DND-41 (cell line): ENCODE results near the gene SLC8A3.

Source experiments
- ATAC-seq: fragments of 200-7000 bp; cut with Tn5 transposase; 3 replicates; pipeline ENCODE4 v1.9.1; 2021; ENCODE audit warnings: low read depth; ENCODE audit not compliant: insufficient read depth
- DNase-seq: peaks from one replicate; pipeline ENCODE4 v3.0.0-alpha.2; 2020
- H2AFZ ChIP-seq: 2 replicates; pipeline ENCODE4 v1.6.0; 2012; ENCODE audit warnings: low read depth, low read length
- H3K27ac ChIP-seq: 2 replicates; pipeline ENCODE4 v1.5.1; 2012; ENCODE audit warnings: low read length, inconsistent platforms
- H3K27me3 ChIP-seq: fragments of 200-600 bp; sonication (generic); 2 replicates; pipeline ENCODE4 v1.6.0; 2012; ENCODE audit warnings: low read length, mild to moderate bottlenecking, inconsistent platforms; ENCODE audit not compliant: insufficient read depth, poor library complexity
- H3K36me3 ChIP-seq: 2 replicates; pipeline ENCODE4 v1.5.1; 2012; ENCODE audit warnings: low read length, inconsistent platforms; ENCODE audit not compliant: insufficient read depth
- H3K4me1 ChIP-seq: 2 replicates; pipeline ENCODE4 v1.5.1; 2012; ENCODE audit warnings: mild to moderate bottlenecking, low read length; ENCODE audit not compliant: insufficient read depth
- H3K4me2 ChIP-seq: 2 replicates; pipeline ENCODE4 v1.6.0; 2012; ENCODE audit warnings: mild to moderate bottlenecking, moderate library complexity, low read length, inconsistent platforms; ENCODE audit not compliant: insufficient read depth
- H3K4me3 ChIP-seq, 2 experiments: fragments of 200-600 bp in 1 of 2; shearing (Covaris generic) in 1 of 2; 2 replicates each; pipeline ENCODE4 v1.5.1; 2012 to 2016; ENCODE audit warnings: inconsistent platforms in 2 of 2, low read length in 2 of 2, mild to moderate bottlenecking in 2 of 2, low read depth in 1 of 2, moderate library complexity in 1 of 2
- H3K79me2 ChIP-seq: 2 replicates; pipeline ENCODE4 v1.6.0; 2012; ENCODE audit warnings: low read length, inconsistent platforms; ENCODE audit not compliant: insufficient read depth
- H3K9ac ChIP-seq: 2 replicates; pipeline ENCODE4 v1.6.0; 2012; ENCODE audit warnings: low read depth, mild to moderate bottlenecking, inconsistent platforms, low read length, moderate library complexity
- H3K9me3 ChIP-seq: 2 replicates; pipeline ENCODE4 v1.5.1; 2012; ENCODE audit warnings: low read length, moderate library complexity, mild to moderate bottlenecking, inconsistent platforms; ENCODE audit not compliant: insufficient read depth, severe bottlenecking
- H4K20me1 ChIP-seq: 2 replicates; pipeline ENCODE4 v1.6.0; 2012; ENCODE audit warnings: low read length; ENCODE audit not compliant: insufficient read depth
- CTCF ChIP-seq: IDR thresholded peaks from 2 replicates; pipeline ENCODE4 v1.5.1; 2012; ENCODE audit warnings: borderline replicate concordance, low read length, moderate library complexity, mild to moderate bottlenecking; ENCODE audit not compliant: poor library complexity, severe bottlenecking; ENCODE audit errors: extremely low read depth
- EZH2 ChIP-seq: IDR thresholded peaks from 3 replicates; pipeline ENCODE4 v1.6.1; 2012; ENCODE audit warnings: borderline replicate concordance, low read depth, mild to moderate bottlenecking, moderate library complexity, low read length, inconsistent platforms; ENCODE audit not compliant: severe bottlenecking

The SLC8A3 gene

GRCh38 chr14:70050136-70050535, 138.6 kb downstream of the SLC8A3 start:
- H3K27ac ChIP-seq, result no peak overlapping the region
- no peak for TF ChIP-seq EZH2
- no peaks in the 10 kb centered on the region for H3K9me3 ChIP-seq
- ATAC-seq (no peak), DNase-seq (no peak)
- H3K4me2 ChIP-seq, result no peak overlapping the region
- H4K20me1 ChIP-seq, result no peaks in the 10 kb centered on the region; the same call in 1 of the 2 replicates
- H3K9ac ChIP-seq, result no peak overlapping the region
- H3K4me1 ChIP-seq, result no peaks in the 10 kb centered on the region
- H2AFZ ChIP-seq, result no peak overlapping the region
- H3K36me3 ChIP-seq, result no peaks in the 10 kb centered on the region
- no peak overlapping the region for H3K4me3 ChIP-seq
- H3K27me3 ChIP-seq, result no peaks in the 10 kb centered on the region
- H3K79me2 ChIP-seq, result no peaks in the 10 kb centered on the region

- no peaks in the 10 kb centered on the region for H3K27me3 ChIP-seq
- H3K36me3 ChIP-seq, result no peaks in the 10 kb centered on the region
- H3K4me1 ChIP-seq, result no peaks in the 10 kb centered on the region
- no peaks in the 10 kb centered on the region; the same call in 1 of the 2 replicates for H4K20me1 ChIP-seq
- H3K9ac ChIP-seq, result no peak overlapping the region
- H3K4me3 ChIP-seq, result no peak overlapping the region
- TF ChIP-seq EZH2 (no peak), CTCF (no peak)
- no peaks in the 10 kb centered on the region for H3K9me3 ChIP-seq
- no peak overlapping the region for H3K27ac ChIP-seq
- no peak for ATAC-seq
- no peak overlapping the region for H2AFZ ChIP-seq
- no peak for DNase-seq
- H3K79me2 ChIP-seq, result no peaks in the 10 kb centered on the region
- no peak overlapping the region for H3K4me2 ChIP-seq
Observed at GRCh38 chr14:70049605-70050004, 139.1 kb downstream of the SLC8A3 start.

- TF ChIP-seq CTCF (no peak), EZH2 (no peak)
- no peaks in the 10 kb centered on the region; the same call in 1 of the 2 replicates for H4K20me1 ChIP-seq
- no peak for ATAC-seq
- H3K4me2 ChIP-seq, result no peak overlapping the region
- H3K9ac ChIP-seq, result no peak overlapping the region
- H3K4me1 ChIP-seq, result no peaks in the 10 kb centered on the region
- H3K79me2 ChIP-seq, result no peaks in the 10 kb centered on the region
- no peaks in the 10 kb centered on the region for H3K36me3 ChIP-seq
- DNase-seq, result no peak
- no peak overlapping the region for H2AFZ ChIP-seq
- peaks cover 2% of the 10 kb centered on the region for H3K27me3 ChIP-seq
- H3K27ac ChIP-seq, result no peak overlapping the region
- H3K9me3 ChIP-seq, result no peaks in the 10 kb centered on the region
- H3K4me3 ChIP-seq, result no peak overlapping the region
Observed at GRCh38 chr14:70048313-70048654, 140.5 kb downstream of the SLC8A3 start.

- DNase-seq (no peak), ATAC-seq (no peak)
- TF ChIP-seq EZH2, result no peak
- no peak for TF ChIP-seq CTCF
- Histone ChIP-seq H3K27me3 (peaks cover 2% of the 10 kb centered on the region), H4K20me1 (no peaks in the 10 kb centered on the region; the same call in 1 of the 2 replicates), H3K9ac (no peak overlapping the region), H3K4me1 (no peaks in the 10 kb centered on the region), H3K4me2 (no peak overlapping the region), H3K79me2 (no peaks in the 10 kb centered on the region), H2AFZ (no peak overlapping the region), H3K9me3 (no peaks in the 10 kb centered on the region), H3K36me3 (no peaks in the 10 kb centered on the region), H3K27ac (no peak overlapping the region), H3K4me3 (no peak overlapping the region)
Observed at GRCh38 chr14:70047598-70048312, 141.0 kb downstream of the SLC8A3 start.
